Activated CD4-positive, alpha-beta T cell treated with anti-CD3 and anti-CD28 coated beads, Interleukin-10, Interleukin-2, amounts not matched to agents 100 ng/mL and 50 ng/mL, durations not matched to agents 16 hours and 8 hours (primary cell): ENCODE measurements around the gene GOLGA2.
"Not testable (repeated sequence)": the region's sequence is repeated elsewhere in the genome, so short reads cannot be mapped to it uniquely, and the experiment has no call there.

Source experiments
- DNase-seq: peaks from one replicate; pipeline ENCODE4 v3.0.0-alpha.2; 2020

GOLGA2 gene

DNA sequence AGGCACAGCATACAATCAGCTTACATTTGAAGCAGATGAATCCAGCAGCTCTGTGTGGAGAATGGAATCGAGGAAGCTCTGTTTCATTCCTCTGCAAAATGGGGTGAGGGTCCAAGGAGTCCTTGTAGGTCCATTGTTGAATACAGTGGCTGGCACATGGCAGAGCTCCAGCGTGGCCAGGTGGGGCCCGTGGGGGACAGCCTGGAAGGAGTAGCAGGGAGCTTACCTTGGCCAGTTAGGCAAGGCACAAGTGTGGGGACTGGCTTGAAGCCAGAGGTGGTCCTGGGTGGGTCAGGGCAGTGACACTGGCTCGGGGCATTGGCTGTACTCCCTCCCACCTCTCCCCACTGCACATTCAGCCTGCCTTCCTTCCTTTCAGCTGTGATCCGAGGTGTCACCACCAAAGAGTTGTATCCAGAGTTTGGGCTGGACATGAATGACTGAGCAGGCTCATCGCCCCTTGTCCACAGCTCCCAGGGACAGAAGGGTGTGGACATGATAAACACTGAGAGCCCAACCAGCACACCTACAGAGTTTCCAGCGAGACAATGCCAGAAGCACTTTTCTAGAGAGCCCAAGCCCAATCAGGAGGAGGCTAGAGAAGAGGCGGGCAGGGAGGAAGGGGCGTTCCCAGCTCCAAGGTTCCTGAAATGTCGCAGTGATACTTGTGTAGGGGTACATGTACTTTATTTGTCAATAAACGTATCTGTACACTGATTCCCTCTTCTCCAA is 12.6 kb upstream of the GOLGA2 start:
- DNase-seq = no peak

DNA sequence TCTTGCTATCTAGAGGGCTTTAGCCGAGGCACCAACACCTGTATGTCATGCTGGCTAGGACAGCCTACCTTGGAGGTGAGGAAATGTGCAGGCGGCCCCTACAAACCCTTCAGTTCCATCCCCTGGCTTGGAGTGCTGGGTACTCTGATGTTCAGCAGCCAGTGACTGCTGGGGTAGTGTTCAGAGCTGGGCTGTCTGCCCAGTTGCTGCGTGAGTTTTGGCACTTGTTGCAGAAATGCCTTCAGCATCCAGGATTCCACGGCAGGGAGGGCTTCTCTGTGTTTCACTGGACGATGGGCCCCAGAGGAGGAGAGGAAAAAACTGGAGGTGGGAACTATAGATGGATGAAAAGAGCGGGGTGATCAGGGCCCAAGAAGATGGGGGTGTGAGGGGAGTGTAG is 10.6 kb upstream of the GOLGA2 start:
- DNase-seq = no peak

GRCh38 chr9:128285033-128285784 is 9.4 kb upstream of the GOLGA2 start:
- DNase-seq = no peak

DNA sequence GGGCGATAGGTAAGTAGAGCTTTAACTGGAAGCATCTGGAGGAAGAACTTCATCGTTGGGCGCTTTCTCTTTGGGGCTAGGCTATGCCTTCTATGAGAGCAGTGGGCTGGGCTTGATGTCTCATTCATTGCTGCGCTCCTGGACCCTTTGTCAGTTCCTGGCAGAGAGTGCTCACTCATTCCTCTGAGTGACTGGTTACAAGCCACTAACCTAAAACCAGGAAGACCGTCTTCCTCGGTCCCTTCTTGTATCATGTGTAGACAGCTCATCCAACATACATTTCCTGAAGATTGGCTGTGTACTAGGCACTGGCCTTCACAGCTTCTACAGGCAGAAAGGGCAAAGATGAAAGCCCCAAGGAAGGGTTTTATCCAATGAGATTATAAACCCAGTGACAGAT is 6.7 kb upstream of the GOLGA2 start:
- DNase-seq = no peak

DNA sequence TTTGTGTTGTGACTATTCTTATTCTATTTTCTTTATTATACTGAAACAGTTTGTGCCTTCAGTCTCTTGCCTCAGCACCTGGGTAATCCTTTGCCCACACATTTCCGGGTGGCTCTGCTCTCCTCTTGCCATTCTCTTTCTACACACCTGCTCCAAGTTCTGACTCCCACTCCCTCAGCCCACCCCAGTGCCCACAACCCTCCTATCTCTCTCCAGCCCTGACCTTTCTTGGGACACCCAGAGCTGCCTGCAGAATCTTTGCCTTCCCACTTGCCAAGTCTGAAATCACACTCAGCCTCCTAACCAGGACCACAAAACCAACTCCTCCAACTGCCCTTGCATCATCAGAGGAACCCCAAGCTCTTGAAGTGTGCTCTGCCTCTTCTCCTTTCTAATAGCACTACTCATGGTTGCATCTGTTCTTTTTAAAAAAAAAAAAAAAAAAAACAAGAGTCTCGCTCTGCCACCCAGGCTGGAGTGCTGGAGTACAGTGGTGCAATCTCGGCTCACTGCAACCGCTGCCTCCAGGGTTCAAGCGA is 4.3 kb upstream of the GOLGA2 start:
- DNase-seq = no peak

DNA sequence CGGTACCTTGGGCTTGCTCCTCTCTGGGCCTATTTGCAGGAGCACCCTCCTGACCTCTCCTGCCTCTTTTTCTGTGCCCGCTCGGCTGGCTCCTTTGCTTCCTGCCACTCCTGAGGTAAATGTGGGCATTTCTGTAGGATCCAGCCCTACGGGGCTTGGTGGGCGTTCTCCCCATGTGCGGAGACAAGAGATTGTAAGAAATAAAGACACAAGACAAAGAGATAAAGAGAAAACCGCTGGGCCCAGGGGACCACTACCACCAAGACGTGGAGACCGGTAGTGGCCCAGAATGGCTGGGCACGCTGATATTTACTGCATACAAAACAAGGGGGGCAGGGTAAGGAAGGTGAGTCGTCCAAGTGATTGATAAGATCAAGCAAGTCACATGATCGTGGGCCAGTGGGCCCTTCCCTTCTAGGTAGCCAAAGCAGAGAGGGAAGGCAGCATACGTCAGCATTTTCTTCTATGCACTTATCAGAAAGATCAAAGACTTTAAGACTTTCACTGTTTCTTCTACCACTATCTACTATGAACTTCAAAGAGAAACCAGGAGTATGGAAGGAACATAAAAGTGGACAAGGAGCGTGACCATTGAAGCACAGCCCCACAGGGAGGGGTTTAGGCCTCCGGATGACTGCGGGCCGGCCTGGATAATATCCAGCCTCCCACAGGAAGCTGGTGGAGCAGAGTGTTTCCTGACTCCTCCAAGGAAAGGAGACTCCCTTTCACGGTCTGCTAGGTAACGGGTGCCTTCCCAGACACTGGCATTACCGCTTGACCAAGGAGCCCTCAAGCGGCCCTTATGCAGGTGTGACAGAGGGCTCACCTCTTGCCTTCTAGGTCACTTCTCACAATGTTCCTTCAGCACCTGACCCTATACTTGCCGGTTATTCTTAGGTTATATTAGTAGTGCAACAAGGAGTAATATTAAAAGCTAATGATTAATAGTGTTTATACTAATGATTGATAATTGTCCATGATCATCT is 3.6 kb upstream of the GOLGA2 start:
- DNase-seq = not testable (repeated sequence)

DNA sequence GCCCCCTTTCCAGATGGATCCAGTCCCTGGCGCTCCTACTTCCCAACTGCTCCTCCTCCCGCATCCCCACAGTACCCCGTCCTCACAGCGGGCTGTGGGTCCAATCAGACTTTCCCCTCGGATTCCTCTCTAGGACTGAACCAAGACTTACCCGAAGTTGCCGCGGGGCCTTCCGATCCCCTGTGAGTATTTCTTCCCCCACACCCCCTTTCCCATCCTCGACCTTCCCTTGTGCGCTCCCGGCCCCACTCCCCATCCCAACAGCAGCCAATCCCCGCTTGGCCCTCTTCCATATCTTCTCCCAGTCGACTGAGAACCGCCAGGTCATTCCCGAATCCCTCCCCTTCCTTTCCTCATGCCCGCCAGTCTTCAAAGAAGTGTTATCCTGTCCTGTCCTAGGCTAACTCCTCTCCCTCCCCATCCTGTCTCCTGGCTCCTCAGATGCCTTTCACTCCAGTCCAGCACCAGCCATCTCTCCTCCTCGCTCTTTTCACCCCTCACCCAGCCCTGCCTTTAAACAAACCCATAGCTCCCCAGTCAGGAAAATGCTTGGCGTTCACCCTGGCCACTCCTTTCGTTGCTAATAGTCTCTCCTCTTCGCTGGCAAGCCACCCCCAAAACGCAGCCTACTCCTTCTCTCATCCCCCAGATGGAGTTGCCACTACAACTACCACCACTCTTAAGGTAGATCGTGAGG is 915 bp upstream of the GOLGA2 start:
- no peak for DNase-seq

DNA sequence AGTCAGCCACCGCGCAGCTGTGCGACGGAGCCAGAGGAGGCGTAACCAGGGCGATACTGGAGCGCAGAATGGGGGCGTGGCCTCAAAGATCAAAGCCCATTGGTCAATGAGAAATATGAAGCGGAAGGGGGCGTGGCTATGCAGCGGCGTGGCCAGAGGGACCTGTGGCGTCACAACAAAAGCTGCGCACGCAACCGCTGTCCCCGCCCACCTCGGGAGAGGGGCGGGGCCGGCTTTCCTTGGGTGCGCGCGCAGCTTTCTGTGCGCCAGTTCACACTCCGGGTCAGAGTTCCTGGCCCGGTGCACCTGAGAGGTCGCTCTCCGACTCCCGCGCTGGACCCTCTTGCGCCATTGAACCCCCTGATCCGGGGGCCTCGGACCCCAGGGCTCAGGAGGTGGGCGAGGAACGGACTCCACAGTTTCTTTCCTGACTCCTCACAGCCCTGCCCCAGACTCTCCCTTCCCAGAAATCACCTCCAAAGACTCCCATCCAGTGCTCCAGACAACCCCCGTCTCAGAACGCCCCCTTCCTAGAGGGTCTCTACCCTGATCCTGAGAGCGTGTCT is 284 bp upstream of the GOLGA2 start, which contains the start of gene SWI5:
Gene SWI5, plus strand, starts transcription at position 269 of the 566 bp plus-strand sequence.
- peak; percentile 100 for DNase-seq

DNA sequence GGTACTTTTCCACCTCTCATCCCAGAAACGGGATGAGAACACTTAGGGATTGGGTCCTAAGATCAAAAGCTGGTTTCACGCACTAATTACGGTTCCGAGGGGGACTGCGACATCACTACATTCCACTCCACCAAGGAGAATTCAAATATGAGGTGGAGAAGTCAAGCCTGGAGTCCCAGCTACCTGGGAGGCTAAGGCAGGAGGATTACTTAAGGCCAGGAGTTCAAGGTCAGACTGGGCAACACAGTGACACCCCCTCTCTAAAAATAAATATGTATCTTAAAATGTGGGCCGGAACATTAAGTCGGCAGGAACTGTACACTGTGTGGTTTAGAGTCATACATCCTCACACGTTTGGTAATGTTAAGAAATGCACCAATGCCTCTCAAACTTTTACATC is 1.6 kb downstream of the GOLGA2 start:
- DNase-seq = no peak

- DNase-seq = no peak
These were observed 4.3 kb downstream of the GOLGA2 start for GRCh38 chr9:128271512-128271911.

- DNase-seq = no peak
These were observed 4.7 kb downstream of the GOLGA2 start for GRCh38 chr9:128271112-128271511.

DNA sequence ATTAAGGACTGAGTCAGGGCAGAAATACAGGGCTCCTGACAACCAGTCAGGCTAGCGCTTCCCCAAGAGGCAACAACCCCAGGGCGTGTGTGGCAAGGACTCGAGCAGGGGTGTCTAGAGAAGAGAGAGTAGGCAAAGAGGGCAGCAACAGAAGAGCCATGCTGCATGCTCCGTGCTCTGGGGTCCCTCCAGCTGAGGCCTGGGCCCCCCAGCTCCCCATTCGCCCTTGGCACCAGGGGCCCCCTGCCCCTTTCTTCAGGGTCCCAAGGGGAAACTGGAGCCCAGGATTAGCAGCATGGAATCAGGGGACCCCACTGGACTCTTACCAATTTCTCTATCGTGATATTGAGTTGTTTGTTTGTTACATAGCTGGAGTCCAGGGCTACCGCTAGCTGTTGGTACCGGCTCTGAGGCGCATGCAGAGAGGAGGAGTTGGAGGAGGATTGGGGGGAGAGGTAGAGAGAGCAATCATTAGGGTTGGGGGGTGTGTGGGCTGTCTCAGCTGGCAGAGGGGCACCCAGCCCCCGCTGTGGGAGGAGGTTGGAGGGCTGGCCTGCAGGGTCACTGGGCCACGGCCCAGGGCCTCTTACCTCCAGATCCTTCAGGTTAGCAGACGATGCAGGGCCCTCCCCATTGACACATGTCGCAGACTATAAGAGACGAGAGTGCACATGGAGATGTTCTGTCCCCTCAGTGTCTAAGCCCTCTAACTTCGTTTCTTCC is 8.8 kb downstream of the GOLGA2 start:
- no peak for DNase-seq

- no peak for DNase-seq
These were observed 10.4 kb downstream of the GOLGA2 start for GRCh38 chr9:128265348-128265847.

DNA sequence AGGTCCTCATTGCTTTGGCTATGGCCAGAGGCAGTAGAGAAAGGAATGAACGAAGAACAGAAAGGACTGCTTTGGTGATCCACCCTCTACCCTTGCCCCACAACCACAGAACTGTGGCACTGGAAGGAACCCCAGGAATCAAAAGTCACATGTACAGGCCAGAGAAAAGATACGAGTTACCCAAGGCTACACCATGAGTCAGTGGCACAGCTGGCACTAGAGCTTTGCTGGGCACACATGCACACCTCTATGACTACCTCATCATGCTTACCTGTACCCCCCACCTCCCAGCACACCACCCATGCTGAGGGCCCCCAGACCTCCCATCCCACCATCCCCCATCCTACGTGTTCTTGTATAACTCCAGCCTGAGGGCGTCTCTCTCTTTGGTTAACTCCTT is 13.1 kb downstream of the GOLGA2 start:
- no peak for DNase-seq

- DNase-seq = no peak
These were observed 15.5 kb downstream of the GOLGA2 start for GRCh38 chr9:128260340-128260739.

GRCh38 chr9:128259156-128259555 is 16.7 kb downstream of the GOLGA2 start:
- DNase-seq = no peak

DNA sequence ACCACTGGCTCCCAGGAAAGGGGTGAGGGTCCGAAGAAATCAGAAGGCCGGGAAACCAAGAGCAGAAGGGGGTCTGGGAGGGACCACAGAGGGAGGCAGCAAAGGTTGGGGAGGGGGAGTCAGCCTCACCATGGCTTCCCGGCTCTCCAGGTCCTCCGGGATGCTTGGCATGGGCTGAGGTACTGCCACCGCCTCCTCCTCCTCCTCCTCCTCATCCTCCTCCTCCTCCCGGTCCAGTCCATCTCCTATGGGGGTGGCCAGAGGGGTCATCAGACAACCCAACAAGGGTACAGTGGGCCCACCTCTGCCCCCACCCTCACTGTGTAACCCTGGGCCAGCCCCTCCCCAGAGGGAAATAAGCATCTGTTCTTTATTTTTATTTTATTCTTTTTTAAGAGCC is 17.5 kb downstream of the GOLGA2 start:
- no peak for DNase-seq

DNA sequence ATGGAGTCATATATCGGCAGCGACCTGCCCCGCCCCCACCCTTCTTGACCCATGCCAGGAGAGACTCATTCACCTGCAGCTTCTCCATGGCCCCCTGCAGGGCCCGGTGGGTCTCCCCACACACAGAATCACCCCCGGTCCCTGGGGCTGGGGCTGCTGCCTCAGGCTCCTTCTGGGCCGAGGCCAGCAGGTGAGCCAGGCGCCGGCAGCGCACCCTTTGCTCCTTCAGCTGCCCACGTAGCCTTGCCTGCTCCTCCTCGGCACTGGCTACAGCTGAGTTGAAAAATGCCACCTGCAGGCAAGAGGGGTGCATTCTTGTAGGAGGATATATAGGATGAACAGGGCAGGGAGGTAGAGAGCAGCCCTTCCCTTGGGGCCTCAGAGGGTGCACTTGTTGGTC is 17.9 kb downstream of the GOLGA2 start:
- DNase-seq = no peak

DNA sequence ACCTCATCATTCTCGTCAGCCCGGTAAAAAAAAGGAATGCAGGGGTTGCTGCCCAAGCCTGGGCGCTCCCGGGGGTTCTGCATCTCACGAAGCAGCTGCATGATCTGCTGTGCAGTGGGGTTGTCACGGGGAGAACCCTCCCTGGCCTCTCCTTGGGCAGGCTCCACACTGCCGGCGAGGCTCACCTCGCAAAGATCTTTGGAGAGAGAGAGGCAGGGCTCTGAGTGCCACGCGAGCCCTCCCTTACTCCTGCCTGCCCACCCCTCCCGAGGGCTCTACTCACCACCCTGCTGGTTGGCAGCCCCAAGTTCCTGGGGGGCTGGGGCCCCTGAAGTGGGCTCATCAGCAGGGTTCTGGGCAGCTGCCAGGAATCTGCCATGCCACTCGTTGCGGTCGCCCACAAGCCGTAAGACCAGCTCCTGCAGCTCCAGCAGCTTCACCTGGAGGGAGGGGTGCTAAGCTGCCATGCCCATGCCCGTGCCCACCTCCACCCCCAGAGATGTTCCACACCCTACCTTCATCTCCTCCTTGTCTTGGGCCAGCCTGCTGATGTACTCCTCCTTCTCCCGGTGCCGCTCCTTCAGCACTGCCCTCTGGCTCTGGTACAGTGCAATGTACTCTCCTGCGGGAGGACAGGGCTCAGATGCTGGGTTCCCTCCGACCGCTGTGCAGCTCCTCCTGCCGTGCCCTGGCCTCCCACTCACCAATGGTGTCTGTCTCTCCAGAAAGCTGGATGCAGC is 18.6 kb downstream of the GOLGA2 start:
- DNase-seq = no peak
